ENCODE measurements around the gene NYAP2. TPM values are rescaled to one million over a fixed set of nuclear protein-coding genes. Genes with fewer than 3 reads are reported as not detected.

The NYAP2 gene
- total and polyA plus RNA-seq, 10 of the 15 experiments (the other 5 are each of a cell fraction or from before 2014, with no cell fraction given), result 0.03 TPM; not detected in 9

DNA sequence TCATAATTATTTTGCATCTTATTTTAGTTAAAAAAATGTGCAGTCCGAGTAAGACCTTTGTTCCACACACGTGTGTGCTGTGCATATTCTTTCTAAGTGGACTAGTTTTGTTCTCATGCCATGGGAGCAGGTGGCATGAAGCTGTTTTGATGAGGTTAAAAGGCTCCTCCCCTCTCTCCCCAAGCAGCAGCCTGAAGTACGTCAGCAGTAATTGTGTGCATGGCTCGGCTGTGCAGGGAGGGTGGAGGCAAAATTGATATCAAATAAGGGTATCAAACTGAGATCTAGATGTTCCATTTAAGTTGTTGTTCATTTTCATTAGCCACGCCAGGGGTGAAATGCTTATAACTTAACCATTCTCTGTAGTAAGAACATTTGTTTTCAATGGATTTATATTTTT is at the start of gene NYAP2 (continued):
- TF ChIP-seq, protein P1, sequence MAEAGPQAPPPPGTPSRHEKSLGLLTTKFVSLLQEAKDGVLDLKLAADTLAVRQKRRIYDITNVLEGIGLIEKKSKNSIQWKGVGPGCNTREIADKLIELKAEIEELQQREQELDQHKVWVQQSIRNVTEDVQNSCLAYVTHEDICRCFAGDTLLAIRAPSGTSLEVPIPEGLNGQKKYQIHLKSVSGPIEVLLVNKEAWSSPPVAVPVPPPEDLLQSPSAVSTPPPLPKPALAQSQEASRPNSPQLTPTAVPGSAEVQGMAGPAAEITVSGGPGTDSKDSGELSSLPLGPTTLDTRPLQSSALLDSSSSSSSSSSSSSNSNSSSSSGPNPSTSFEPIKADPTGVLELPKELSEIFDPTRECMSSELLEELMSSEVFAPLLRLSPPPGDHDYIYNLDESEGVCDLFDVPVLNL (IDR thresholded peaks at IDR 0.05; ENCODE audit: low read depth, low read length), result no peak

DNA sequence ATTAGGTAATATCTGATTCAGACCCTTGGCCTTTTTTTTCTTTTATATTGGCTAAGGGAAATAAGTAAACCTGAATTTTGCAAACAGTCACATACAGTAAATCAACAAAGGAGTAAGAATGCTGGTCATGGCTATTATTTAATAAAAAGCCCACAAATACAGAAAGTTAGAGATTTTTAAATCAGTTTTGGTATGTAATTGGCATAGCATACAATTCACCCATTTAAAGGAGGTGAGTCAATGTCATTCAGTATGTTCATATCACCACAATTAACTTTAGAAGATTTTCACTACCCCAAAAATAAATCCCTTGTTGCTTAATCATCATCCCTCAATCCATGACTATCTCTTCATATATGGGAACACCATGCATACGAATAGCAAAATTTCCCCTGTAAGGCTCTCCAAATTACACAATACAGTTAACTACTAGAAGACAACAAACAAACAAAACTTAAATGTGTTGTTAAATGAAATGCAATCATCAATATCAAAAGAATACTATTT is 45.9 kb upstream of the NYAP2 start:
- Histone ChIP-seq H3K4me3 (no peak overlapping the region), H3K9ac (ENCODE audit: control insufficient read depth, insufficient read depth, low read length) (no peak overlapping the region), H3K9me3 (replicated peaks; ENCODE audit: control insufficient read depth, insufficient read depth, low read length) (no peaks in the 10 kb centered on the region), H3K79me2 (ENCODE audit: control insufficient read depth, insufficient read depth, low read length) (no peaks in the 10 kb centered on the region), H3K27me3 (replicated peaks in 1 of 2; ENCODE audit: control insufficient read depth in 2 of 2, insufficient read depth in 2 of 2, low read length in 1 of 2) (no peaks in the 10 kb centered on the region; a peak in 1 of 4 replicates), H3K4me1 (ENCODE audit: control insufficient read depth, insufficient read depth, low read length) (no peaks in the 10 kb centered on the region), H2AFZ (ENCODE audit: control insufficient read depth, low read depth, low read length) (no peak overlapping the region), H3K36me3 (ENCODE audit: control insufficient read depth in 2 of 2, insufficient read depth in 2 of 2, low read length in 1 of 2) (no peaks in the 10 kb centered on the region), H3K4me2 (ENCODE audit: control insufficient read depth, insufficient read depth) (no peak overlapping the region), H3K27ac (ENCODE audit: control insufficient read depth, insufficient read depth) (no peak overlapping the region), H4K20me1 (ENCODE audit: control insufficient read depth, insufficient read depth) (no peaks in the 10 kb centered on the region)
- FAIRE-seq, result no peak
- no peak for ATAC-seq
- ChIA-PET RAD21 (ENCODE audit: unreplicated experiment) (no interaction called here), POLR2A (no interaction called here), SMC1A (ENCODE audit: uncharacterized antibody, unreplicated experiment) (no interaction called here), CTCF (interaction anchor here (0.9 kb wide), 1 partner anchor 10 kb away, joined by 3 read pairs; no protein-coding TSS in a partner anchor)
- 36% methylated on average over 1 of the region's 1 CpG for WGBS (ENCODE audit: insufficient coverage, insufficient replicate concordance, low lambda C conversion rate, missing lambda C conversion rate)
- intact Hi-C loops (cut with micrococcal nuclease; ENCODE audit: unreplicated experiment) (no loop called here), in situ Hi-C loops (cut with MboI) (no loop called here)
- no peak for TF ChIP-seq YBX1 (IDR thresholded peaks at IDR 0.05)
- TF ChIP-seq, protein P2, sequence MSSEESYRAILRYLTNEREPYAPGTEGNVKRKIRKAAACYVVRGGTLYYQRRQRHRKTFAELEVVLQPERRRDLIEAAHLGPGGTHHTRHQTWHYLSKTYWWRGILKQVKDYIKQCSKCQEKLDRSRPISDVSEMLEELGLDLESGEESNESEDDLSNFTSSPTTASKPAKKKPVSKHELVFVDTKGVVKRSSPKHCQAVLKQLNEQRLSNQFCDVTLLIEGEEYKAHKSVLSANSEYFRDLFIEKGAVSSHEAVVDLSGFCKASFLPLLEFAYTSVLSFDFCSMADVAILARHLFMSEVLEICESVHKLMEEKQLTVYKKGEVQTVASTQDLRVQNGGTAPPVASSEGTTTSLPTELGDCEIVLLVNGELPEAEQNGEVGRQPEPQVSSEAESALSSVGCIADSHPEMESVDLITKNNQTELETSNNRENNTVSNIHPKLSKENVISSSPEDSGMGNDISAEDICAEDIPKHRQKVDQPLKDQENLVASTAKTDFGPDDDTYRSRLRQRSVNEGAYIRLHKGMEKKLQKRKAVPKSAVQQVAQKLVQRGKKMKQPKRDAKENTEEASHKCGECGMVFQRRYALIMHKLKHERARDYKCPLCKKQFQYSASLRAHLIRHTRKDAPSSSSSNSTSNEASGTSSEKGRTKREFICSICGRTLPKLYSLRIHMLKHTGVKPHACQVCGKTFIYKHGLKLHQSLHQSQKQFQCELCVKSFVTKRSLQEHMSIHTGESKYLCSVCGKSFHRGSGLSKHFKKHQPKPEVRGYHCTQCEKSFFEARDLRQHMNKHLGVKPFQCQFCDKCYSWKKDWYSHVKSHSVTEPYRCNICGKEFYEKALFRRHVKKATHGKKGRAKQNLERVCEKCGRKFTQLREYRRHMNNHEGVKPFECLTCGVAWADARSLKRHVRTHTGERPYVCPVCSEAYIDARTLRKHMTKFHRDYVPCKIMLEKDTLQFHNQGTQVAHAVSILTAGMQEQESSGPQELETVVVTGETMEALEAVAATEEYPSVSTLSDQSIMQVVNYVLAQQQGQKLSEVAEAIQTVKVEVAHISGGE (CRISPR knock-in tag; IDR thresholded peaks at IDR 0.05), result no peak
- TF ChIP-seq RAD21 (IDR thresholded peaks at IDR 0.05; ENCODE audit: insufficient read depth, low read depth, low read length), result no peak
- no peak for TF ChIP-seq RB1 (IDR thresholded peaks at IDR 0.05; ENCODE audit: borderline replicate concordance)
- no peak for TF ChIP-seq SMARCA5 (IDR thresholded peaks at IDR 0.05)
- no peak for TF ChIP-seq SMC3 (IDR thresholded peaks at IDR 0.05; ENCODE audit: borderline replicate concordance, low read length)
- no peak for TF ChIP-seq TCF3 (IDR thresholded peaks at IDR 0.05; ENCODE audit: borderline replicate concordance, insufficient read depth, low read depth, low read length)
- no peak for TF ChIP-seq BHLHE40 (IDR thresholded peaks at IDR 0.05; ENCODE audit: borderline replicate concordance in 1 of 2, low read depth in 2 of 2, low read length in 1 of 2)
- TF ChIP-seq JUND (IDR thresholded peaks at IDR 0.05; ENCODE audit: low read depth, low read length), result no peak
- no peak for TF ChIP-seq NFIC (IDR thresholded peaks at IDR 0.05; ENCODE audit: low read depth, low read length)
- TF ChIP-seq IRF4 (IDR thresholded peaks at IDR 0.05; ENCODE audit: low read depth, low read length), result no peak
- BruUV-seq (replicated peaks), result no TSS peak
- DNase-seq (ENCODE audit: low read depth, low spot score), result no peak

Data from GM12878 (cell line).